DMS153 treated with DMSO at 0.1 percent for 48 hours (cell line): ENCODE measurements around the gene MORN1.
"Not testable (repeated sequence)": the region's sequence is repeated elsewhere in the genome, so short reads cannot be mapped to it uniquely, and the experiment has no call there.

Experiments used
- DNase-seq: peaks from one replicate; lab custom pipeline; 2025; ENCODE audit not compliant: unreplicated experiment; lab: John Stamatoyannopoulos, UW

MORN1 gene

DNA sequence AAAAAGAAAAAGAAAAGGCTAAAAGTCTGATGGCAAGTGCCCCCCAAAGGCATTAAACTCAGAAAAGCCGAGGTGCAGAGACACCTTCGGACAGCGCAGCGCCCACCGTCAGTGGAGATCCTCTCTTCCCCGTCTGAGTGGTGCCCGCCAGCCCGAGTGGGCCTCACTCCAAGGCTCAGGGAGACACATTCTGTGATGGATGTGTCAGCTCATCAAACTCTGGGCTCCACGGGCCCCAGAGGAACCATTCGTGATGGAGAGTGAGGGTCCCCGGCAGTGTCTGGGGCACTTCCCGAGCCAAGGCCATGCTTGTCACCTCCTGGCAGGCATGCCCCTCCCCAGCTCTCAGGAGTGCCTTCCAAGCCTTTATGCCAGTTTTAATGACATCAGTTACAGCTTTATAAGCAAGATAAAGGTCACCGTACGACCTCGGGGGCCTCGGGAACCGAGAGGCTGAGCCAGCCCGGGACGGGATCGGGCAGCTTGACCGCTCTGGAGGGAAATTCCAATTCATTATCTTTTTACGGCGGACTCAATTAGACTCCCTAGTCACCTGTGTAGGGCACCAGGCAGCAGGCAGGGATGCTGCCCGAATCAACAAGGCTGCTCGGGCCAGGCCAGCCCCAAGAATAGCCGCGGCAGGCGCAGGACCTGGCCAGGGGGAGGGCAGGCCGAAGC lies 49.5 kb downstream of the MORN1 start:
- DNase-seq: no peak

DNA sequence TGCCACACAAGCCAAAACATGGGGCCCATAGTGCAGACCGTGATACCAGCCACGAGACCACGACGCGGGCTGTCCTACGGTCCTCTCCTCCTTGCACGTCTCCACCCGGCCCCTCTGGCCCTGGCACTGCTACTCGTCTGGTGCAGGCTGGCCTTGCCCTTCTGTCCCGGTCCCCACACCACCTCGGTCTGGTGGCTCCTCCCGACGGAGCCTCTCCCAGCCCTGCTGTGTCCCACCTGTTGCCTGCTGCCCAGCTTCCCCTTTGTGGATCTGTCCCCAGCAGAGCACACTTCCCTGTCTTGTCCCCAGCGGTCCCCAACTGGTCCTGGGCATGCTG lies 50.5 kb downstream of the MORN1 start:
- no peak for DNase-seq

DNA sequence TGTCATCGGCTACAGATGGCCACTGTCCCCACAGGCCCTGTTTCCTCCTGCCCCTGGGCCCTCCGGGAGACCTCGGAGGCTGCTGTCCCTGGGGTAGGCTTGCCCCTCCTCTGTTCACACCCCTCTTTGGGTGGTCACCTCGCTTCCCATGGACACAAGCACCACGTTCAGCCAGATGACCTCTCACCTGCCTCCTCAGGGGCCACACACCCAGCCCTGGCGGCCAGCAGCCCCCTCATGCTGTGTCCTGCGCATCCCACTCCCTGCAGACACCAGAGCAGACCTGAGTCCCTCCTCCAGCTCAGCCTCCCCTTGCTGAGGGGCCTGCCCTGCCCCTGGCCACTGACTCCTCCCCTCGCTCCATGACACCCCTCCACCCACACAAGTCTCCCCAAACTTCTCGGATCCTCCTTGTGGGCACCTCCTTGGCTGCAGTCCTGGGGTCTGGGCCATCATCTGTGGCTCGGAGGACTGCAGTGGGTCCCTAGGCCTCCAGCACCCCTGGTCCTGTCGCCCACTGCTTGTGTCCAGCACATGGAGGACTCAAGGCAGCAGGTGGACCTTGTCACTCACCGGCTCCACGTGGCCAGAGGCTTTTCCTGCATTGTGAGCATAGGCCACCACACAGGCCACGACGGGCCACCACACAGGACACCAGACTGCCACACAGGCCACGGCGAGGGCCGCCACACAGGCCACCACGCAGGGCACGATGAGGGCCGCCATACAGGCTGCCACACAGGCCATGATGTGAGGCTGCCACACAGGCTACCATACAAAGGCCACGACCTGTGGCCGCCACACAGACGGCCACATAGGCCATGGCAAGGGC lies 51.1 kb downstream of the MORN1 start:
- DNase-seq: no peak

DNA sequence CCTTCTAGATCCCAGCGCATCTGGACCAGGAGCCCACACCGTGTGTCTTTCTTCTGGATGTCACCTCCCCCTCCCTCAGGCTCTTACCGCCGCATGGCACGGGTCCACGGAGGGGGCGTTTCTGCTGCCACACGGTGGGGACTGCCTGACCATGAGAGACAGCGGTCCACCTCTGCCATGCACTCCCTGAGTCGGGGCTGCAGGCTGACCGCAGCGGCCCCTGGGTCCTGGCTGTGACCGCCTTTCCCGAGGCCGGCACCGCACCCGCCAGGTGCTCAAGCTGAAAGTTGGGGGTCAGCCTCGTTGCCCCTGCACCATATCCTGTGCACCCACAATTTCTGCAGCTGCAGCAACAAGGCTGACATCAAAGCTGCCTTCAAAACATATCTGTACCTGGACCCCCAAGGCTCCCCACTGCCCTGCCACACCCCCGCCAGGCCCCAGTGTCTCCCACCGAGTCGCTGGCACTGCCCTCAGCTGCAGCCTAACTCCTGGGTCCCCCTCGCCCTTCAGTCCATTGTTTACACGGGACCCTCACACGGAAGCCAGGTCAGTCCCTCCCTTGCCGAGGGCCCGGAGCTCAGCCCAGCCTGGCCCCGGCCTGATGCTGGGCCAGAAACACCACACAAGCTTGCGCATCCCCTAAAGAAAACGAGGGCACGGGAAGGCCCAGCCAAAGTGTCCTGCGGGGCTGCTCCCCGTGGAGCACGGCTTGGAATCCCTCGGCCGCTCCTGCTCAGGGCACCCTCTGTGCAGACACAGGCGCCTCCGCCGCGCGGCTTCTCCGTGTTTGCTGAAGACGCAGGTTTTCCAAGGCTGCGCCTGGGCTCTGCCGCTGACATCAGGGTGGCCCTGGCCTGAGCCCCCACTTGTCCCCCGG lies 51.9 kb downstream of the MORN1 start:
- DNase-seq: no peak

DNA sequence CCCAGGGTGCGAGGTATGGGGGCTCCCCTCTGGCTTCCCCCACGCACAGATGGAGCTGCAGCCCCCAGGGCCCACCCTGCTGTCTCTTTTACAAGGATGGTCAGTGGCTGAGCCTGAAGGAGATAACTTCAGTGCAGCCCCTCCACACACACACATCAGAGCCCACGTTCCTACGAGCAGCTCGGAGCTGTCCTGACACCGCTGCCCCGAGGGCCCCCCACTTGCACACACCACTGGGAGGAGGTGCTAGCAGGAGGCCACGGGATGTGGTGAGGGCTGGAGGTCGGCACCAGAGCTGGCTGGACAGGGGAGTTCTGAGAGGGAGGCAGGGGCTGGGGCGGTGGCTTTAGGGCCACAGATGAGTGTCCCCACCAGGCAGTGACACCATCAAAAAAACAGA lies 53.9 kb downstream of the MORN1 start:
- no peak for DNase-seq

DNA sequence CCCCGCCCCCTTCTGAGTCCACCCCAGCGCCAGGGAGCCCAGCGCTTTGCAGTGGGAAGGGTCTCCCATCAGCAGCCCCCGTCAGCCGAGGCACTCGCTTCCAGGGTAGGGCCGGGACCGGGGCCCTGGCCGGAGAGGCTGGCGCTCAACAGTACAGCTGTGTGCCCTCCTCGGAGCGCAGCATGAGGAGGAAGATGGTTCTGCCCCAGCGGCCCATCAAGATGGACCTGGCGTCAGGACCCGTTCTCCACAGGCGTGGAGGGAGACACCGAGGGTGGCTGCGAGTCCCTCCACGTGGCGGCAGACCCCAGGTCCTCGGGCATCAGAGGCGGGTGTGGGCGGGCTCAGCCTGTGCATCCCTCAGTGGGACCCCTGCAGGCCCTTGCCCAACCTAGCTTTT lies 54.3 kb downstream of the MORN1 start:
- DNase-seq: no peak

DNA sequence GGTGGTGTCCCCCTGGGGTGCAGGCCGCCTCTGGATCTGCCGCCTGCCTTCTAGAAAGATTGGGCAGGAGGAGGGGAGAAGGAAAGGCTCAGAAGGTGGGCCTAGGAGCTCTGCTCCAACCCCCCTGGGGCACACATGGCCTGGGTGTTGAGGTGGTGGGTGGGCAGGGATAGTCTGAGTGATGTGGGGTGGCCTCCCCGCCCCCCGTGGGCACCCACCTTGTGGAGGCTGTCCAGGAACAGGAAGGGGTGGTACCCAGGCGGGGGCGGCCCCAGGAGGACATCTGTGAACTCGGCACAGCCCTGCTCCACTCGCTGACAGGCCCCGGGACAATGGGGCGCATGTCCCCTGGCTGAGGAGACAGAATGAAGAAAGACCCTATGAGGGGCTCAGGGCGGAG lies 54.9 kb downstream of the MORN1 start:
- DNase-seq: no peak

DNA sequence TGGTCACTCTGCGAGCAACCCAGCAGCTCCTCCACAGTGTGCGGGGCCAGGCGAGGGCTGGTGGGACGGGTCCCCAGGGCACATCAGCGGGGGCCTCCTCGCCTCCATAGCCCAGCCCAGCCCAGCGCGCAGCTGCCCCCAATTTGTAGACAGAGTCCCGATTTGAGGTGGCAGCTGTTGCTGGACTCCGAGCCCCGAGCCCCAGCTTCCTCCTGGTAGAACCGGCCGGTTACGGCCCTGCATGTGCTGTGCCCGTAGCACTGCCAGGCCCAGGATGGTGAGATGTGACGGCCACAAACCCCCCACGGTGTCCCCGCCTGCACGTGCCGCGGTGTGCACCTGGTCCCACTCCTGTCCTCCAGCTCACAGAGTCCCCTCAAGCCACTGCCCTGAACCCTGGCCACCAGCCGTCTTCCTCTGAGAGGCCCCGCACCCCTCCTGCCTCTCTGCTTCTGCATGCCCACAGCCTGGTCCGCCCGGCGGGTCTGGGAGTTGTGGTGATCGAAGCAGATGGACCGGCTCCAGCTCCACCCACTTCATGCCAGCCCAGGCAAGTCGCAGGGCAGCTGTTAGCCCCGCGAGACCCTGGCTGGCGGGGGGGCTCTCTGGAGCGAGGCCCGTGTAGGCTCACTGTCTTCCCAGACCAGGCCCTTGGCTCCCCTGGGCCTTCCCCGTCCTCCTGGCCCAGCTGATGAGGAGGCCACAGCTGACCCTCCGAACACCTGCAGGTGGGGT lies 55.5 kb downstream of the MORN1 start:
- DNase-seq: no peak

DNA sequence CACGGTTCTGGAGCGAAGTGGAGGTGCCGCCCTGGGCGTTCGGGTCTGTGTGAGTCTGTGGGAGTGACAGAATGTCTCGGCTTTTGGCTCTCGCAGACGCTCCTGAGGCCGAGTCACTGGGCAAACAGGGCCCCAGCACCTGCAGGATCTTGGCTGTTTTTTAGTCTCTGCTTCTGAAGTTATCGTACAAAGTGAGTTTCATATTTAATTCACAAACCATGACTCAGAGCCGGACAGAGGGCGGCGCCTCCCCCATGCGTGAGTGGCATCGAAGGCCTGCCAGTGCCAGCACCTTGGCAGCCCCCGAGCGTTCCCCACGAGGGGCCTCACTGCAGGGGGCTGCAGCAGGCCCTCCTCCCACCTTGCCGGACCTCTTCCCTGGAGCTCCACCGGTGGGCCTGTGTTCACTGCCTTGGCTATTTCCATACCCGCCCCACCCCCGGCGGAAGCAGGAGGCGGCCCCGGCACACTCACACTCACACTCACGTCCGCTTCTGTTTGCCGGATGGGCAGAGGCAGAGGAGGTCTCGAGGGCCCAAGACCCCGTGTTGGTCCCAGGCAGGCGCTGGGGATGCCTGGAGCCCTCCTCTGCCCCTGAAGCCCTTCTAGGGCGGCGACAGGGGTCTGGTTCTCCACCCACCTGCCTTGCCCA lies 56.3 kb downstream of the MORN1 start:
- DNase-seq: no peak

DNA sequence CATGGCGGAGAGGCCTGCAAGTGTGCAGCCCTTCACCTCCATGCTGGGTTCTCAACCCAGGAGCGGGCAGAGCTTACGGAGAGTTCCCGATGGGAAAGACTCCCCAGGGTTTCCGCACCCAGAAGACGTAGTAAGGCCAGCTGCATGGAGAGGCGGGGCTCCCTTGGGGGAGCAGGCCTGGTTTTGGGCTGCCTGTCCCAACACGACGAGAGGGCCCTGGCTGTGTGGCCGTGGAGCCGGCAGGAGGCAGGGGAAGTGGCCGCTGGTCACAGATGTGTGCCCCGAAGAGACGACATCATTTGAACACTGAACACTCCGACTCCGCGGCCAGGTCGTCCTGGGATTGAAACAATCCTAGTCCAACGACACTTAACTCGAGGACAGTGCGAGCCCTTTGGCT lies 57.0 kb downstream of the MORN1 start:
- no peak for DNase-seq

DNA sequence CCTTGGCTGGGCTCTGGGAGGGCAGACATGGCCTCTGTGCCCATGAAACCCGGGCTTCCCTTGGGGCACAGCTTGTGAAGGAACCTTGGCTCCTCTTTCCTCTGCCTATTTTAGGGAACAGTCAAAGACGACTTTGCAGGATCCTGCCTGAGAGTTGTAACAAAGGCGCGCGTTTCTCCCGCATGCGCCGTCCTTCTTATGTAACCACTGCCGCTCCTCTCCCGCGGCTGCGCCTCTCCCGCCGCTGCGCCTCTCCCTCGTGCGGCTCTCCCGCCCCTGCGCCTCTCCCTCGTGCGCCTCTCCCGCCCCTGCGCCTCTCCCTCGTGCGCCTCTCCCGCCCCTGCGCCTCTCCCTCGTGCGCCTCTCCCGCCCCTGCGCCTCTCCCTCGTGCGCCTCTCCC lies 59.8 kb downstream of the MORN1 start:
- not testable (repeated sequence) for DNase-seq

DNA sequence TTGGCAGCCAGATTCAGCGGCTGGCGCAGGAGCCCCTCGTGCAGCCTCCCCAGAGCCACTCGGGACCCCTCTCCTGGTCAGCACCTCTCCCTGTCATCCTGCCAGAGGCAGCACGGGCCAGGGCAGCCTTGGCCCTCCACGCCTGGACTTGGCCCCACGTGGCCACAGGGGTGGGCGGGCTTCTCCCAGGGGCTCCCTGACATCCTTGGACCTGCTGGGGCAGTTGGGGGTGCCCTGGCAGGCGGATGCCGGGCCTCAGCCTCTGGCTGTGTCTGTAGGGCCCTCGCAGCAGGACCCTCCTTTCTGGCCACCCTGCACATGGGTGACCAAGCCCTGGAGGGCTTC lies 60.2 kb downstream of the MORN1 start:
- no peak for DNase-seq

DNA sequence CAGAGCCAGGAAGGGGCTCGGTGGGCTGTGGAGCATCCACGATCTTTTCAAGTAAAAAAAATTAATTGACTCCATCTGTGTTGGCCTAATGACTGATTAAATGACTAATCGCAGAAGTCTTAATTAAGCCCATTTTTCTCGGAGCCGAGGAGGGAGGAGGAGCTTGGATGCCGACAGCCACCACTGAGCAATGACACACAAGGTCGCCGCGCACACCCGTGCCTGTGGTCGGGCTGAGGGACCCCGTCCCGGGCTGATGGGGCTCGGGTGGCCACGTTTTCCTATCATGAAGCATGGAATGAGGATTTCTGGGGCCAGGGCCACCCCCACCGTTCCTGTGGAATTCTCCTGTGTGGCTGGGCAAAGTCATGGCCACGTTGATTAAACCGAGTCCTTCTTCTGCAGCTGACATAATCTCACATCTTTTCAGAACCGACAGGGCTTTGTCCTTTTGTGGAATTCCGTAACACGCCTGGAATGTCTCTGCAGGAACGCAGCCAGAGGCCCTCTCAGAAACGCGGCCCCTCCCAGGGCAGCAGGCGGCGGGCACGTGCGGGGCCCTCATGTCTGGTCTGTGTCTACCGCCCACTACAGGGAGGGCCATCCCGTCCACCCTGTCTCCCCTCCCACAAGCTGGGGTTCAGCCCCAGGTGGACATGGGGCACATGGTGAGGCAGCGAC lies 60.7 kb downstream of the MORN1 start:
- no peak for DNase-seq

DNA sequence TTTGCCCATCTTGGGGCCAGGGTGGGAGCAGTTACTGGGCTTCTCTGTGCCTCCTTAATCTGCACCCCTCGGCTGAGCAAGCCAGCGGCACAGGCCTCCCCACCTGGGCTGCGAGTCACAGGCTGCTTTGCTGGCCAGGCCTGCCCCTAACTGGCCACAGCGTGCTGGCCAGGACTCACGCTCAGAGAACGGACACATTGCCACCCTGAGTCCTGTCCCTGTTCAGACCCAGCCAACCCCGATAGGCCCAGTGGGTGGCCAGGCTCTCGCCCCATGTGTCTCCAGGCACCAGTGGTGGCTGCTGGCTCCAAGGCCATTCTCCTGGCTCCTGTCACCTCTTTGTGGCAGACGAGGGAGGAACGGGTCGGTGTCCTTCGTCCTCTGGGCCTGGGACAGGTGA lies 61.3 kb downstream of the MORN1 start:
- no peak for DNase-seq

DNA sequence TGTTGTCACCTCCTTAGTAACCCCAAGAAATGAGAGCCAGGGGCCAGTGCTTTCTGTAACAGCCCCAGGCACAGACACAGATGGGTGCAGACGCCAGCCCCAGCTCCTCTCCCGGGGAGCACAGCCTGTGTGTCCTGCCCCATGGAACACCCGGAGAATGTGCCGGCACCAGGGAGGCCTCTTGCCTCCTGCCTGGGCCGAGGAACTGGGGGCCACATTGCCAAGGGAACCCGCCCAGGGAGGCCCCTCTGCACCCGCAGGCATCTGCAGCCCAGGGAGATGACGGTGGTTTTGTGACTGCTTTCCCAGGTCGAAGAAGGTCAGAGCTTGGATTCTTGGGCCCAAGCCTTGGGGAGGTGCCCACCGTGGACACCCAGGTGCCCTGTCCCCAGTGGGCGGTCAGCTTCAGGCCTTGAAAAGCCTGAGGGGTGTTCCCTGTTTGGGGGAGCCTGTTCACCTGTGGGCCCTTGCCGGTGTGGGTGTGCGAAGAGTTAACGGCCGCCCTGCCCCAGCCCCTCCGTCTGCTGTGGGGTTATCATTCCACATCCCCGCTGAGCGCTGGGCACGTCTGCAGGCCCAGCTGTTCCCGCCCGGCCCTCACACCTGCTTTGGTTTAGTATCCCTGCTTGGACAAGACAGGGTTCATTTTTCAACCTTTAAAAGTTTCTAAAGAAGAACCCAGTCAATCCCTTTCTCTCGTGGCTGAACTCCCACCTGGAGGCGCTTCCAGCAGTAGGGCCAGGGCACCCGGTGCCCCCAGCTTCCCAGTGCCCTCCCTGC lies 62.5 kb downstream of the MORN1 start:
- no peak for DNase-seq

DNA sequence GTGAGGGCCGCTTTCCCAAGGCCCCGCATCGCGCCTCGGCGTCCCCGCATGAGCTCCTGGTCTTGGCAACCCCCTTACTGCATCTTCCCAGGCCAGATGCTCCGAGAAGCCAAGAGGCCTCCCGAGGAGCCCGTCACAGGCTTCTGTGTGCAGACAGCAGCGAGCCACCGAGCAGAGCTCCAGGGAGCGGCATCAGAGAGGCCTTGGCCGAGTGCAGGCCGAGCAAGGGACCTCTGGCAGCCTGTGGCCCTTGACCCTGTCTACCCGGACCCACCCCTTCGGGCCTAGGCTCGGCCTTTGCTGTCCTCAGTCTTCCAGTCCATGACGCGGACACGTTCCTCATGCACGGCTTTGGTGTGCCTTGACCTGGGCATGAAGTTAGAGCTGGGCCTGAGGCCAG lies 63.5 kb downstream of the MORN1 start:
- no peak for DNase-seq

DNA sequence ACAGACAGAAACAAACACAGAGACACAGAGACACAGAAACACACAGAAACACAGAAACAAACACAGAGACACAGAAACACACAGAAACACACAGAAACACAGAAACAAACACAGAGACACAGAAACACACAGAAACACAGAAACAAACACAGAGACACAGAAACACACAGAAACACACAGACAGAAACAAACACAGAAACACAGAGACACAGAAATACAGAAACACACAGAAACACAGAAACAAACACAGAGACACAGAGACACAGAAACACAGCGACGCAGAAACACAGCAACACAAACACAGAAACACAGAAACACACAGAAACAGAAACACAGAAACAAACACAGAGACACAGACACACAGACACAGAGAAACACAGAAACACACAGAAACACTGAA lies 64.2 kb downstream of the MORN1 start:
- DNase-seq: not testable (repeated sequence)

DNA sequence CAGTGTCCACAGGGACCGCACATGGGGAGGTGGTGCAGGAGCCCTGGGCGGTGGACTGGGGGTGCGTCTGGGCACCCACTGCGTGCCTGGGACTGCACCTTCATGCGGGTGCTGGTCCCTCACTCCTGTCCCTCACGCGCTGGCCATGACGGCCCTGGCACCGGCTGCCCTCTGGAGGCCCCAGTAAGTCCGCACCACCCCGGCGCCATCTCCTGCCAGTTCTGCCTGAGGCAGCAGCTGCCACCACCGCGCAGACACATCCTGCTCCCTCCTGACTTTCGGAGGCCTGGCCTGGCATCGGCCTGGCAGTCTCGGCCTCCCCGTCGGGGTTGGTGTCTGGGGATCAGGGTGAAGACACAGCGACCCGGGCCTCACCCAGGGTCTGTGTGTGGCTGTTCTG lies 64.8 kb downstream of the MORN1 start:
- no peak for DNase-seq

DNA sequence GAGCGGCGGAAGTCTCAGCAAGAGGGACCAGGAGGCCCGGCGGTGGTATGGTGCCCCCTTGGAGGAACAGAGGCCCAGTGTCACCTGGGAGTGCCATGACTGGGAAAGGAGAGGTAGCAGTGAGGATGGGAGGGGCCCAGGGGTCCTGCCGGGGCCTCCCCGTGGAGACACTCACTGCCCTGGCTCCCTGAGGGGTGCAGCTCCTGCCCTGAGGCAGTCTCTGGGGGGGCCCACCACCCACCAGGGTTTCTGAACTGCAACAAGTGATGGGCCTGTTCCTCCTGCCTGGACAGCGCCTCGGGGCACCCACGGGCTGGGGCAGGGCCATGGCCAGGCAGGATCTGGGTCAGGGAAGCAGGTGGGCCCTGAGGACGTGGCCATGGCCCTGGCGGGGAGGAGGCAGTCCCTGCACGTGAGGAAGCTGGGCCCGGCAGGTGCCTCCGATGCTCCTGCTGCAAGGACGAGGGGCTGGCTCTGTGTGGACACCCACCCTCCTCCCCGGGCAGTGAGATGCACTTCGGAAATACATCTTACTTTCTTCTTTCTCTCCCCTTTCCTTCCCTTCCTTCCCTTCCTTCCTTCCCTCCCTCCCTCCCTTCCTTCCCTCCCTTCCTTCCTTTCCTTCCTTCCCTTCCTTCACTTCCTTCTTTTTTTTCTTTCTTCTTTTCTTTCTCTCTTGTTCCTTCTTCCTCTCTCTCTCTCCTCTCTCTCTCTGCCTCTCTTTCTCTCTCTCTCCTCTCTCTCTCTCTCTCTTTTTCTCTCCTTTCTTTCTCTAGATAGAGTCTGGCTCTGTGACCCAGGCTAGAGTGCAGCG lies 66.6 kb downstream of the MORN1 start:
- no peak for DNase-seq
